Transverse colon (tissue), 3 donors: ENCODE results near the gene INSL3.

Source experiments
- CTCF ChIP-seq, 5 experiments: fragments of 200-600 bp in 3 of 5; fragments of 450-650 bp in 2 of 5; sonication (generic) in 3 of 5; IDR thresholded peaks; 1 replicate in 2 of 5; 2 replicates in 3 of 5; pipeline ENCODE4 v1.5.1; 2016 to 2017; ENCODE audit warnings: antibody characterized with exemption in 5 of 5, inconsistent platforms in 3 of 5, mild to moderate bottlenecking in 2 of 5, moderate library complexity in 1 of 5
- EP300 ChIP-seq: sonication (generic); formaldehyde crosslinking; IDR thresholded peaks from one replicate; pipeline ENCODE4 v1.6.1; 2017; ENCODE audit warnings: antibody characterized with exemption, low read depth

DNA sequence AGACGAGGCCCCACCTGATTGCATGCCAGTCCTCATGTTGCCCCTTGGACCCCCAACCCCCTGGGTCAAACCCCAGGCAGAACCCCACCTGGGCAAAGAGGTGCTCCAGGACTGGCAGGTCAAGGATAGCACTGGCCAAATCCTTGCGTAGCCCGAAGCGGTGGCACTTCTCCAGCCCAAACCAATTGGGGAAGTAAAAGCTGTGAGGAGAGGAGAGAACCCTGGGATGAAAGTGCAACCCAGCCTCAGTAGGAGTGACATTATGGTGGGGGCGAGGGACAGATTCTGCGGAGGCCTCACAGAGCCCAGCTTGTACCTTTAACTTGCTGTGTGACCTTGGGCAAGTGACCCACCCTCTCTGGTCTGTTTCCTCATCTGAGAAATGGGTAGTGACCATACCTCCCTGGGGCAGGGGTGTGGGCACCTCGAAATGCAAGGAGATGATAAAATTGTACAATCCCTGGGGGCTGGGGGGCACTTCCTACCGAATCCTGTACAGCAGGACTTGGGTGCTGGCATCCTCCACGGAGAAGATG, 22.0 kb upstream of the INSL3 start:
- no peak for TF ChIP-seq EP300
- no peak for TF ChIP-seq CTCF (IDR thresholded peaks at IDR 0.05)
